K562 treated with DMSO at 1 percent for 48 hours (cell line): ENCODE measurements around the gene RELL1. TPM values are rescaled to one million over a fixed set of nuclear protein-coding genes. Genes with fewer than 3 reads are reported as not detected.

Source experiments
- total RNA-seq: library from RNA; unstranded; fragments of 300-600 nt; gene quantifications from 2 replicates; pipeline ENCODE4 v1.2.3, GENCODE V29; 2022; ENCODE audit warnings: low replicate concordance; ENCODE audit errors: extremely low read depth

RELL1 gene
- not detected in 2 replicates for total RNA-seq

DNA sequence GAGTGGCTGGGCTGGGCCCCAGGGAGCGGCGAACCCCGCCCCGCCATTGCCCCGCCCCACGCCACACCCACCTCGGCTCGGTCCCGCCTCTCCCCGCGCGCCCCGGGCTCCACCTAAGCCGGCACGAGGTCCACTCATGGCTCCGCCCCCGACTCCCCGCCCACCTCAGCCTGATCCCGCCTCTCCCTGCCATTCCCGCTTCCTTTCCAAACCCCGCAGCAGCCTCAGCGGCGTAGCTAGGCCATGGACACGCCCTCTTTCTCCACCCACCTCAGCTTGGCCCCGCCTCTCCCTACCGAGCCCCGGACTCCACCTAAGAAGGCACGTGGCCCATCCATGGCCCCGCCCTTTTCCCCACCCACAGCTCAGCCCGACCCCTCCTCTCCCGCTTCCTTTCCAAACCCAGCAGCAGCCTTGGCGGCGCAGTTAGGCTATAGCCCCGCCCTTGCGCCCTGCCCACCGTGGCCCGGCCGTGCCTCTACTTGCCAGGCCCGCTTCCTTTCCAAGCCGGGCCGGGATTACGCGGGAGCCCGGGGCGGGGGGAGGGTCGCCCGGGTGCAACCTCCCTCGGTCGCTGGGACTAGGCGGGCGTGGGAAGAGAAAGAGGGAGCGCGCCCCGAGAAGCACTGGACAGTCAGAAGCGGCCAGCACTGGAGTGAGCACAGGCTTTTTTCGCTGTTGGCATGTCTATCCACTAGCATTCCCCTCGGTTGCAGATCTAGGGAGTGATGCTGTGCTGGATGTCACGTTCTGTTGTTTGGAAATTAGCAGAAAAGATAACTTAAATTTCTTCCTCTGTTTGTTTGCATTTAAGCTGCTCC, at the start of gene RELL1:
Gene RELL1, minus strand, starts transcription at position 4 of the 821 bp plus-strand sequence. CDS start 89 bp downstream, outside the sequence.

Other genes with a start within 250 kb of the RELL1 start
- not detected in 2 replicates for gene PGM2, start 140.3 kb upstream of the RELL1 start, total RNA-seq
- not detected in 2 replicates for gene TBC1D1, start 204.7 kb upstream of the RELL1 start, total RNA-seq